Trophoblast cell (in vitro differentiated cells and primary cell): ENCODE results near the gene KRT75.

ENCODE experiments used
- DNase-seq, 2 donors: peaks; one replicate each; pipeline ENCODE4 v3.0.0-alpha.2; 2016
- H2AFZ ChIP-seq: 2 replicates; pipeline ENCODE4 v1.6.1; 2013; ENCODE audit warnings: low read length, moderate library complexity, mild to moderate bottlenecking; ENCODE audit not compliant: insufficient read depth, poor library complexity
- H2AK5ac ChIP-seq: 2 replicates; pipeline ENCODE4 v1.6.1; 2013; ENCODE audit warnings: mild to moderate bottlenecking, low read length
- H2BK120ac ChIP-seq: 2 replicates; pipeline ENCODE4 v1.6.1; 2013; ENCODE audit warnings: low read length, mild to moderate bottlenecking, moderate library complexity; ENCODE audit not compliant: insufficient read depth, poor library complexity
- H2BK12ac ChIP-seq: 2 replicates; pipeline ENCODE4 v1.6.1; 2013; ENCODE audit warnings: mild to moderate bottlenecking, low read length, moderate library complexity
- H2BK5ac ChIP-seq: 2 replicates; pipeline ENCODE4 v1.6.1; 2013; ENCODE audit warnings: low read length, low read depth, moderate library complexity, mild to moderate bottlenecking; ENCODE audit not compliant: poor library complexity
- H3K14ac ChIP-seq: 2 replicates; pipeline ENCODE4 v1.6.1; 2013; ENCODE audit warnings: mild to moderate bottlenecking, low read length
- H3K18ac ChIP-seq: 2 replicates; pipeline ENCODE4 v1.6.1; 2013; ENCODE audit warnings: mild to moderate bottlenecking, low read length
- H3K23ac ChIP-seq: 2 replicates; pipeline ENCODE4 v1.6.1; 2013; ENCODE audit warnings: low read length
- H3K27ac ChIP-seq: 2 replicates; pipeline ENCODE4 v1.5.1; 2013; ENCODE audit warnings: low read depth, mild to moderate bottlenecking, inconsistent platforms, low read length, moderate library complexity
- H3K27me3 ChIP-seq: 2 replicates; pipeline ENCODE4 v1.6.1; 2013; ENCODE audit warnings: inconsistent platforms, mild to moderate bottlenecking, low read length, moderate library complexity; ENCODE audit not compliant: insufficient read depth
- H3K36me3 ChIP-seq, 2 experiments: 1 replicate in 1 of 2; 2 replicates in 1 of 2; pipeline ENCODE4 v1.6.1; 2013; ENCODE audit warnings: low read length in 2 of 2, mild to moderate bottlenecking in 2 of 2, moderate library complexity in 1 of 2; ENCODE audit not compliant: insufficient read depth in 2 of 2, control insufficient read depth in 1 of 2
- H3K4ac ChIP-seq: 2 replicates; pipeline ENCODE4 v1.6.1; 2013; ENCODE audit warnings: low read depth, mild to moderate bottlenecking, low read length, moderate library complexity
- H3K4me1 ChIP-seq, 2 experiments: 1 replicate in 1 of 2; 2 replicates in 1 of 2; pipeline ENCODE4 v1.6.1; 2013; ENCODE audit warnings: low read length in 2 of 2, mild to moderate bottlenecking in 2 of 2, moderate library complexity in 1 of 2; ENCODE audit not compliant: insufficient read depth in 2 of 2, control insufficient read depth in 1 of 2
- H3K4me2 ChIP-seq: 2 replicates; pipeline ENCODE4 v1.6.1; 2013; ENCODE audit warnings: inconsistent platforms, mild to moderate bottlenecking, low read length, moderate library complexity
- H3K4me3 ChIP-seq: 2 replicates; pipeline ENCODE4 v1.5.1; 2013; ENCODE audit warnings: mild to moderate bottlenecking, low read depth, low read length, inconsistent platforms
- H3K79me1 ChIP-seq: one replicate; pipeline ENCODE4 v1.6.1; 2013; ENCODE audit warnings: low read length
- H3K79me2 ChIP-seq: 2 replicates; pipeline ENCODE4 v1.6.1; 2013; ENCODE audit warnings: low read length, mild to moderate bottlenecking; ENCODE audit not compliant: control insufficient read depth, insufficient read depth, poor library complexity
- H3K9ac ChIP-seq: 2 replicates; pipeline ENCODE4 v1.6.1; 2013; ENCODE audit warnings: mild to moderate bottlenecking, low read length
- H3K9me3 ChIP-seq: 2 replicates; pipeline ENCODE4 v1.6.1; 2013; ENCODE audit warnings: low read depth, mild to moderate bottlenecking, control low read depth, inconsistent platforms, low read length; ENCODE audit not compliant: insufficient read depth
- H4K12ac ChIP-seq: 2 replicates; pipeline ENCODE4 v1.6.1; 2013; ENCODE audit warnings: low read depth, mild to moderate bottlenecking, low read length, moderate library complexity
- H4K8ac ChIP-seq: 2 replicates; pipeline ENCODE4 v1.6.1; 2013; ENCODE audit warnings: low read depth, mild to moderate bottlenecking, low read length, moderate library complexity
- H4K91ac ChIP-seq: one replicate; pipeline ENCODE4 v1.6.1; 2013; ENCODE audit warnings: low read depth, mild to moderate bottlenecking, low read length, moderate library complexity
- WGBS: extraction: QIAGEN DNeasy Blood & Tissue Kit; methylation state at CpG from one replicate; pipeline ENCODE4 v1.1.7; 2013; ENCODE audit warnings: missing lambda C conversion rate; ENCODE audit not compliant: insufficient read length, insufficient coverage; ENCODE audit errors: extremely low coverage; 5-methylcytosine and 5-hydroxymethylcytosine counted together

KRT75 gene

GRCh38 chr12:52444647-52445595, 10.8 kb upstream of the KRT75 start:
- no peak overlapping the region for H3K4ac ChIP-seq
- H2AK5ac ChIP-seq, result no peak overlapping the region
- no peaks in the 10 kb centered on the region for H3K36me3 ChIP-seq
- H3K27ac ChIP-seq, result no peak overlapping the region
- peaks cover 16% of the 10 kb centered on the region for H3K79me1 ChIP-seq
- H3K79me2 ChIP-seq, result no peaks in the 10 kb centered on the region
- peaks cover 14 to 26% of the 10 kb centered on the region in 2 experiments for H3K4me1 ChIP-seq
- no peak overlapping the region for H3K14ac ChIP-seq
- no peak overlapping the region for H3K4me2 ChIP-seq
- WGBS, result no CpG with 5 or more reads among the region's 10 CpGs
- DNase-seq, result peak in 1 of 2 donors; percentile 41
- H3K4me3 ChIP-seq, result no peak overlapping the region
- H3K18ac ChIP-seq, result no peak overlapping the region
- no peak overlapping the region for H3K9ac ChIP-seq
- no peak overlapping the region for H2BK120ac ChIP-seq
- no peak overlapping the region for H2BK12ac ChIP-seq
- H3K27me3 ChIP-seq, result no peaks in the 10 kb centered on the region
- H4K12ac ChIP-seq, result no peak overlapping the region
- H2AFZ ChIP-seq, result no peak overlapping the region
- no peak overlapping the region for H4K8ac ChIP-seq
- no peak overlapping the region for H3K23ac ChIP-seq
- peaks cover 3% of the 10 kb centered on the region for H3K9me3 ChIP-seq
- H4K91ac ChIP-seq, result peak overlapping the region; percentile 40
- no peak overlapping the region for H2BK5ac ChIP-seq

DNA sequence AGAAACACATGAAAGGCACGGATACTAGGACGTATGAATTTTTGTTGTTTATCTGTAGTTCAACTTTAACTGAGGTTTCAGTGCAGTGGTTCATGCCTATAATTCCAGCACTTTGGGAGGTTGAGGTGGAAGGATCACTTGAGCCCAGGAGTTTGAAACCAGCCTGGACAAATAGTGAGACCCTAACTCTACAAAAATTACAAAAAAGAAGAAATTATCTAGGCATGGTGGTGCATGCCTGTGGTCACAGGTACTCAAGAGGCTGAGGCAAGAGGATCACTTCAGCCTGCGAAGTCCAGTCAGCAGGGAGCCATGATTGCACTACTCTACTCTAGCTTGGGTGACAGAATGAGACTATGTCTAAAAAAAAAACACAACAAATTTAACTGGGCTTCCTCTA, 9.8 kb upstream of the KRT75 start:
- H3K4me2 ChIP-seq, result no peak overlapping the region
- peaks cover 14 to 31% of the 10 kb centered on the region in 2 experiments for H3K4me1 ChIP-seq
- H3K14ac ChIP-seq, result no peak overlapping the region
- no CpG with 5 or more reads among the region's 3 CpGs for WGBS
- H2BK5ac ChIP-seq, result no peak overlapping the region
- H3K4me3 ChIP-seq, result no peak overlapping the region
- no peaks in the 10 kb centered on the region for H3K79me2 ChIP-seq
- no peak overlapping the region for H2BK120ac ChIP-seq
- H3K27me3 ChIP-seq, result no peaks in the 10 kb centered on the region
- peaks cover 3% of the 10 kb centered on the region for H3K9me3 ChIP-seq
- no peak overlapping the region for H4K12ac ChIP-seq
- H2BK12ac ChIP-seq, result no peak overlapping the region
- no peaks in the 10 kb centered on the region for H3K36me3 ChIP-seq
- peaks cover 25% of the 10 kb centered on the region for H3K79me1 ChIP-seq
- no peak overlapping the region for H4K8ac ChIP-seq
- H3K4ac ChIP-seq, result no peak overlapping the region
- H4K91ac ChIP-seq, result peak overlapping the region; percentile 40
- no peak overlapping the region for H3K9ac ChIP-seq
- no peak overlapping the region for H3K23ac ChIP-seq
- DNase-seq, result peak; percentile 59 to 73
- no peak overlapping the region for H2AFZ ChIP-seq
- no peak overlapping the region for H3K27ac ChIP-seq
- H2AK5ac ChIP-seq, result no peak overlapping the region
- no peak overlapping the region for H3K18ac ChIP-seq

DNA sequence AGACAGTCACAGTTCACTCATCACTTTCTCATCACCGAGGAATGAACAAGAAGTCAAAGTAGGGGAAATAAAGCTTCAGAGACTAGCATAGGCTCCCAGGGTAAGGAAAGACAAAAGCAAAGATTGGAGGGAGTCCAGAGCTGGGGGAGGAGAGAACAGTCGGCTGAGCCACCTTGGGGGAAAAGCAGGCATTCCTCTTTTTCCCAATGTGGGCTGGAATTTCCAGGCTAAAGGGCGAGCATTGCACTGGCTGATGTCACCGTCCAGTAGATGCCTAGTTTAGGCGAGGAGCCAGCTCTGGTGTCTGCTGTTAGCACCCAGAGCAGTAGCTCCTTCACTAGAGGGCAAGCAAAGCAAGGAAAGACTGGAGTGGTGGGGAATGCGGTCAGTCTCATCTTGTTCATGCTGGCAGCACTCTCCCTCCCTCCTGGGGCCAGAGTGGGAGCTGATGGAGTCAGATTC, 8.5 kb upstream of the KRT75 start:
- peak; percentile 98 for DNase-seq
- Histone ChIP-seq H3K36me3 (no peaks in the 10 kb centered on the region), H3K23ac (no peak overlapping the region), H3K4ac (no peak overlapping the region), H4K8ac (no peak overlapping the region), H2AFZ (no peak overlapping the region), H3K4me2 (peak overlapping the region; percentile 9), H3K9ac (no peak overlapping the region), H3K27me3 (no peaks in the 10 kb centered on the region), H2AK5ac (no peak overlapping the region), H3K9me3 (peaks cover 3% of the 10 kb centered on the region), H3K18ac (no peak overlapping the region), H3K27ac (peak overlapping the region; percentile 85), H2BK12ac (no peak overlapping the region), H3K79me2 (no peaks in the 10 kb centered on the region), H3K79me1 (peaks cover 34% of the 10 kb centered on the region), H3K4me1 (peaks cover 17 to 39% of the 10 kb centered on the region in 2 experiments), H2BK5ac (no peak overlapping the region), H4K91ac (no peak overlapping the region), H2BK120ac (peak overlapping the region; percentile 95), H3K14ac (no peak overlapping the region), H4K12ac (no peak overlapping the region), H3K4me3 (no peak overlapping the region)
- WGBS, result no CpG with 5 or more reads among the region's 6 CpGs

- Histone ChIP-seq H3K4me3 (no peak overlapping the region), H3K27ac (peak overlapping the region; percentile 85), H2AK5ac (no peak overlapping the region), H2AFZ (no peak overlapping the region), H3K79me2 (peaks cover 2% of the 10 kb centered on the region), H4K91ac (peak overlapping the region; percentile 7), H3K18ac (no peak overlapping the region), H3K9ac (no peak overlapping the region), H4K8ac (no peak overlapping the region), H3K4me1 (peaks cover 25 to 47% of the 10 kb centered on the region in 2 experiments), H3K4me2 (no peak overlapping the region), H3K27me3 (no peaks in the 10 kb centered on the region), H2BK120ac (peak overlapping the region; percentile 9), H3K36me3 (no peaks in the 10 kb centered on the region), H2BK12ac (no peak overlapping the region), H4K12ac (no peak overlapping the region), H3K9me3 (peaks cover 2% of the 10 kb centered on the region), H3K23ac (no peak overlapping the region), H3K4ac (no peak overlapping the region), H3K79me1 (peaks cover 41% of the 10 kb centered on the region), H2BK5ac (peak overlapping the region; percentile 35), H3K14ac (no peak overlapping the region)
- DNase-seq, result peak; percentile 66 to 82
- no CpG with 5 or more reads among the region's 9 CpGs for WGBS
These were observed 7.2 kb upstream of the KRT75 start for GRCh38 chr12:52441320-52441911.
